Mesothelial cell of epicardium (in vitro differentiated cells): Measurements from ENCODE around the gene NUMB. TPM values are rescaled to one million over a fixed set of nuclear protein-coding genes. Genes with fewer than 3 reads are reported as not detected.

Experiments
- DNase-seq, 2 experiments: peaks; one replicate each; pipeline ENCODE4 v3.0.0; 2021; ENCODE audit warnings: low spot score in 2 of 2; ENCODE audit not compliant: unreplicated experiment in 2 of 2
- H3K27ac Mint-ChIP-seq: 2 replicates; pipeline ENCODE4 v1.8.0; 2021; ENCODE audit warnings: mixed read lengths
- H3K27me3 Mint-ChIP-seq: 2 replicates; pipeline ENCODE4 v1.8.0; 2021; ENCODE audit warnings: low read depth, mixed read lengths
- H3K36me3 Mint-ChIP-seq: 2 replicates; pipeline ENCODE4 v1.8.0; 2021; ENCODE audit warnings: mixed read lengths
- H3K4me1 Mint-ChIP-seq: 2 replicates; pipeline ENCODE4 v1.8.0; 2021; ENCODE audit warnings: mixed read lengths
- H3K4me3 Mint-ChIP-seq: 2 replicates; pipeline ENCODE4 v1.8.0; 2021; ENCODE audit warnings: mild to moderate bottlenecking, moderate library complexity, mixed read lengths
- H3K9me3 Mint-ChIP-seq: 2 replicates; pipeline ENCODE4 v1.8.0; 2021; ENCODE audit warnings: mixed read lengths
- CTCF ChIP-seq: fragments of 200-600 bp; sonication (generic); IDR thresholded peaks from one replicate; pipeline ENCODE4 v1.5.0; 2021; ENCODE audit warnings: antibody characterized with exemption; ENCODE audit not compliant: unreplicated experiment
- total RNA-seq: library from RNA; stranded (reverse); gene quantifications from 3 replicates; pipeline ENCODE4 v1.2.1, GENCODE V29; 2021

NUMB gene
- total RNA-seq, 1 donor from 2014 or later: 88.0 TPM

DNA sequence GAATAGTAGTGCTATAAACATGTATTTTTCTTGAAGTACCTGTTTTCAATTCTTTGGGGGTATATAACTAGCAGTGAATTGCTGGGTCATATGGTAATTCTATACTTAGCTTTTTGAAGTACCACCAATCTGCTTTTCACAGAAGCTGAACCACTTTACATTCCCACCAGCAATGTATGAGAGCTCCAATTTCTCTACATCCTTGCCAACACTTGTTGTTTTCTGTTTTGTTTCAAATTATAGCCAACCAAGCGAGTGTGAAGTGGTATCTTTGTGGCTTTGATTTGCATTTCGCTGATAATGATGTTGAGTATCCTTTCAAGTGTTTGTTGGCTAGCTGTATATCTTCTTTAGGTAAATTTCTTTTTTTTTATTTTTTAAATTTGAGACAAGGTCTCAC lies 125.3 kb downstream of the NUMB start:
- H3K27ac Mint-ChIP-seq: no peak overlapping the region
- H3K36me3 Mint-ChIP-seq: peaks cover 10% of the 10 kb centered on the region
- TF ChIP-seq CTCF: no peak
- peaks cover 8% of the 10 kb centered on the region for H3K9me3 Mint-ChIP-seq
- DNase-seq: no peak
- H3K27me3 Mint-ChIP-seq: no peaks in the 10 kb centered on the region
- H3K4me1 Mint-ChIP-seq: no peaks in the 10 kb centered on the region
- H3K4me3 Mint-ChIP-seq: no peak overlapping the region

DNA sequence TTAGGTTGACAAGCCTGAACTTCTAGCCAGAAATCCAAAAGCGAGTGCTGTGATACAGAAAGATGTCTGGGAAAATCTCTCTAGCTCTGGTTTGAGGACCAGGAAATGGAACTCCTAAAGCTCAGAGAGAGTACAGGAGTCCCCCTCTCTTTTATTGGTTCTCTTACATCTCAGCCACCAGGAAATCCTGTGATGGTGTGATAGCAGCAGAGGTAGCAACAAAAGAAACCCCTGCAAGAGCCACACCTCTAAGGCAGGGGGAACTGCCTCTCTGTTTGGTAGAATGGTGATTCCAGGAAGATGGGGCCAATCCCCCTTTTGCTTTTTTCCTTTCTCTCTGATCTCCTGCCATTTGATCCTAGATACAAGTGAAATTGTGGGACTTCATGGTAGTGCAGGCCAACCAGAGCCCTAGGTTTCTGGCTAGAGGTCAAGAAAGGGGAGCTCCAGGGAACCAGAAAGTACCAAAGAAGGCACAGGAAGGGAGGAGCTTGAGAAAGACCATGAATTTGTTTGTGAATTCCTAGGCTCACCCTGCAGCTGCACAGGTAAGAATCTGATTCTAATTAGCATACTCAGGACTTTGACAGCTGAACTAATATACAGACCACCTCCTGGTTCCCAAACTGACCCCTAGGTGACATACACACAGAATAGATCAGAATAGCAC lies 132.6 kb downstream of the NUMB start:
- no peak for TF ChIP-seq CTCF
- Mint-ChIP-seq H3K4me3 (no peak overlapping the region), H3K9me3 (no peaks in the 10 kb centered on the region), H3K4me1 (peaks cover 27% of the 10 kb centered on the region), H3K36me3 (no peaks in the 10 kb centered on the region), H3K27me3 (no peaks in the 10 kb centered on the region), H3K27ac (peak overlapping the region; percentile 48)
- DNase-seq: no peak

- H3K4me1 Mint-ChIP-seq: peaks cover 27% of the 10 kb centered on the region
Observed at GRCh38 chr14:73325063-73325462, 133.3 kb downstream of the NUMB start.

GRCh38 chr14:73324533-73324932 lies 133.8 kb downstream of the NUMB start:
- Mint-ChIP-seq H3K27ac (peak overlapping the region; percentile 80), H3K9me3 (no peaks in the 10 kb centered on the region), H3K27me3 (no peaks in the 10 kb centered on the region), H3K4me3 (no peak overlapping the region), H3K36me3 (no peaks in the 10 kb centered on the region), H3K4me1 (peaks cover 27% of the 10 kb centered on the region)
- no peak for TF ChIP-seq CTCF
- no peak for DNase-seq

More at GRCh38 chr14:73325063-73325462, 133.3 kb downstream of the NUMB start:
- Mint-ChIP-seq H3K9me3 (no peaks in the 10 kb centered on the region), H3K4me3 (no peak overlapping the region), H3K27ac (peak overlapping the region; percentile 48), H3K27me3 (no peaks in the 10 kb centered on the region), H3K36me3 (no peaks in the 10 kb centered on the region)
- DNase-seq: no peak
- TF ChIP-seq CTCF: no peak

- TF ChIP-seq CTCF: no peak
- Mint-ChIP-seq H3K4me3 (peak overlapping the region; percentile 5), H3K36me3 (no peaks in the 10 kb centered on the region), H3K27ac (peak overlapping the region; percentile 80), H3K4me1 (peaks cover 27% of the 10 kb centered on the region), H3K9me3 (no peaks in the 10 kb centered on the region), H3K27me3 (no peaks in the 10 kb centered on the region)
- DNase-seq: no peak
Observed at GRCh38 chr14:73323896-73324399, 134.4 kb downstream of the NUMB start.
